ENCODE data around the gene ARIH1. TPM values are rescaled to one million over a fixed set of nuclear protein-coding genes. Genes with fewer than 3 reads are reported as not detected.
A peak's percentile ranks its signal among the peaks of the same experiment; 100 is the strongest.
"Not testable (repeated sequence)": the region's sequence is repeated elsewhere in the genome, so short reads cannot be mapped to it uniquely, and the experiment has no call there.

Gene ARIH1
- total RNA-seq, 4 donors from 2014 or later = 42.6 to 90.0 (median 58.5) TPM

DNA sequence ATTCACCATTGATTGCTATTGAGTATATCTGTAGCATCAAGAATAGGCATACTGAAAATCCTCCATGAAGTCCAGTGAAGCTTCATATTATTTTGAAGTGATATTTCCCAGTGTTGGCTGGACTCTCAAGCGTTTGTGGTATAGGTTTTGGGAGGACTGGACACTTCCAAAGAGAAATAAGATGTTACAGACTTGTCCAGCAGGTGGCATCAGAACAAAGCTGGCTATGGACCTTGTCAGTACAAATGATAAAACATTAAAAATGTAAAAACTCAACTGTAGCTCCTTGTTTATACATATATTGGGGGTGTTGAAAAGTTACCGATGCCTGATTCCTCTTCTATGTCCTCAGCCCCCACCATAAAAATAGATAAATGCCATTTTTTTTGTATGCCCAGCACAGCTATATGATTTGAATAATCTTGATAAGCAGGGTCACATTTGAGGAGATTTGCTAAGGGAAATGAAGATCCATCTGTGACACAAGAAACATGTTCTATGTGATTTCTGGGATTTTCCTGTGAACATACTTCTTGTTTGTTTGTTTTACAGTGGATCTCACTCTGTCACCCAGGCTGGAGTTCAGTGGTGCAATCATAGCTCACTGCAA is 125.8 kb downstream of the ARIH1 start:
- no peak overlapping the region for H3K4me3 ChIP-seq (replicated peaks in 1 of 3)
- DNase-seq = peak; percentile 29 to 50
- H3K4me1 ChIP-seq = no peaks in the 10 kb centered on the region
- no peaks in the 10 kb centered on the region for H3K9me3 ChIP-seq
- no peak overlapping the region for H3K27ac ChIP-seq
- H3K36me3 ChIP-seq = no peaks in the 10 kb centered on the region
- no peaks in the 10 kb centered on the region for H3K27me3 ChIP-seq
- TF ChIP-seq CTCF (IDR thresholded peaks at IDR 0.05) = peak; percentile 29 to 74 (median 65)
- no peak for TF ChIP-seq POLR2A (IDR thresholded peaks at IDR 0.05)
- 3 to 8% methylated on average over 2 of the region's 2 CpGs for WGBS, 2 donors
- intact Hi-C loops (cut with DNase I) = loop anchor here (5.0 kb wide), 1 partner anchor 72 kb away; no protein-coding TSS in a partner anchor

GRCh38 chr15:72604794-72605193 is 130.7 kb downstream of the ARIH1 start:
- no peaks in the 10 kb centered on the region for H3K36me3 ChIP-seq
- H3K27ac ChIP-seq = no peak overlapping the region
- TF ChIP-seq POLR2A (IDR thresholded peaks at IDR 0.05) (no peak), CTCF (IDR thresholded peaks at IDR 0.05) (no peak)
- intact Hi-C loops (cut with DNase I) = loop anchor here (5.0 kb wide), 1 partner anchor 68 kb away; no protein-coding TSS in a partner anchor
- 88 to 93% methylated on average over 4 of the region's 4 CpGs for WGBS, 2 donors
- no peaks in the 10 kb centered on the region for H3K9me3 ChIP-seq
- no peak overlapping the region for H3K4me3 ChIP-seq (replicated peaks in 1 of 3)
- DNase-seq = no peak
- H3K27me3 ChIP-seq = no peaks in the 10 kb centered on the region
- no peaks in the 10 kb centered on the region for H3K4me1 ChIP-seq

DNA sequence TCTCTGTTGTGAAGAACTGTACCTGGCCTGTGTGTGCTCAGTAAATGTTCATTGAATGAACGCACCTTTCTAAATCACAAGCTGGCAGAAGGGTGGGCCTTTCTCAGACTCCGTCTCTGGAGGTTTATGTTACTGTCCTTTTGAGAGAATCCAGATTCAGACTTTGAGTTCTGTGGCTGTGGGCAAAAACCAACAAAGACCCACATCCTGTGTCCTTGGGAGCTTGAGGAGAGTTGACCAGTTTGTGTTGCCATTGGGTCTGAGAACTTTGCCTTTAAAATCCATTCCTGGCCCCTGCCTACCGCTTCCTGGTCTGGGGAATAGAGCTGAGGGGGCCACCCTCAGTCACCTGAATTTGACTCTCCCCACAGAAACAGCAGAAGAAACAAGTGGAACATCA is 134.0 kb downstream of the ARIH1 start:
- H3K36me3 ChIP-seq; DNase-seq; H3K4me3 ChIP-seq (replicated peaks in 1 of 3); H3K27ac ChIP-seq; intact Hi-C loops (cut with DNase I); H3K4me1 ChIP-seq; H3K9me3 ChIP-seq; H3K27me3 ChIP-seq: not testable (repeated sequence)
- WGBS, 2 donors = 93 to 98% methylated on average over 3 of the region's 3 CpGs

- H3K4me3 ChIP-seq (replicated peaks in 1 of 3) = no peak overlapping the region
- 92 to 94% methylated on average over 8 of the region's 8 CpGs for WGBS, 2 donors
Measured at GRCh38 chr15:72609862-72610261, 135.7 kb downstream of the ARIH1 start.

DNA sequence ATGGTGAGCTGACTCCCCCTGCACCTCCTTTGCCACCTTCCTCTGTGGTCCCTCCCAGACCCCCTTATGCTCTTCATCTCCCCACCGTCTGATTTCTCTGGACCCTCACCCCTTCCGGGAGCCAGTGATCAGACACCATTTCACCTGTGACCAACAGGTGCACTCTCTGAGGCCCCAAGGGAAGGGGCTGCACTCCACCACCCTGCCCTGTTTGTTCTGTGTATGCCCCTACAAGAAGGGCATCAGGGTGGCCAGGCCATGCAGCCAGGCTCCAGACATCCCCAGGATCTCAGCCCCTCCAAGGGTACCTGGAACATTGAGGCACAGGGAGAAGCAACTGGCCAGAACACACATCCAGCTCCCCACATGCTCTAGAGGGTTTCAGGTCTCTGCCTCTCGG is 138.2 kb downstream of the ARIH1 start:
- DNase-seq; intact Hi-C loops (cut with DNase I); H3K36me3 ChIP-seq; H3K27ac ChIP-seq; H3K4me3 ChIP-seq (replicated peaks in 1 of 3); H3K9me3 ChIP-seq; H3K27me3 ChIP-seq: not testable (repeated sequence)
- H3K4me1 ChIP-seq = peaks cover 17% of the 10 kb centered on the region in 2 donors
- 94 to 98% methylated on average over 3 of the region's 3 CpGs for WGBS, 2 donors

More at GRCh38 chr15:72609862-72610261, 135.7 kb downstream of the ARIH1 start:
- H3K27ac ChIP-seq = no peak overlapping the region
- DNase-seq = no peak
- H3K4me1 ChIP-seq = peaks cover 5% of the 10 kb centered on the region in 2 donors
- intact Hi-C loops (cut with DNase I) = no loop called here
- H3K9me3 ChIP-seq = no peaks in the 10 kb centered on the region
- H3K27me3 ChIP-seq = no peaks in the 10 kb centered on the region
- TF ChIP-seq CTCF (IDR thresholded peaks at IDR 0.05) = no peak
- no peak for TF ChIP-seq POLR2A (IDR thresholded peaks at IDR 0.05)
- H3K36me3 ChIP-seq = no peaks in the 10 kb centered on the region

DNA sequence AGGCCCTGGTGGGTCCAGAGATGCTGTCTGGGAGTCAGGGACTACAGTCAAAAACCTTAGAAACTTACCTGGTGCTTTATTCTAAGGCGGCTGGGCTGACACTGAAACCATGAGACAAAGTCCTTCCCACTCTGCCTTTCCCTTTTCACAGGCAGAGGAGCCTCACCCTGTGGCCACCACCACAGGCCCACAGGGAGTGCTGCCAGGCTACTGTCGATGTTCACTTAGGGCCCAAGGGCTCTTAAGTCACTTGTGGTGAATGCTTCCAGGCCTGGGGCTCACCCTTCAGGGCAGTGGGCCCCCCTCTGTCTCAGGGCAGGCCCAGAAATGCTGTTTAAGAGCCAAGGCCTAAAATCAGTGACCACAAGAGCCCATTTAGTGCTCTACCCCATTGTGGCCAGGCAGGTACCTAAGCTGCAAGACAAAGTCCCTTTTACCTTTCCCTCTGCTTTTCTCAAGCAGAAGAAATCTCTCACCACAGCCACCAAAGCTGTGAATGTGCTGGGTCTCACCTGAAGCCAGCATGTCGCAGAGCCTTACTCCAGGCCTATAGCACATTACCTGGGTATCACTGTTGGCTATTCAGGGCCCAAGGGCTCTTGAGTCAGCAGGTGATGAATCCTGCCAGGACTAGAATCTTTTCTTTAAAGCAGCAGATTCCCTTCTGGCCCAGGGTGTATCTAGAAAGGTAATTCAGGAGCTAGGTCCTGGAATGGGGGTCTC is 140.8 kb downstream of the ARIH1 start:
- peak; percentile 64 to 69 for DNase-seq
- no peak for TF ChIP-seq CTCF (IDR thresholded peaks at IDR 0.05)
- TF ChIP-seq POLR2A (IDR thresholded peaks at IDR 0.05) = no peak
- peak overlapping the region; percentile 71 to 94 (median 74) for H3K27ac ChIP-seq
- H3K27me3 ChIP-seq = no peaks in the 10 kb centered on the region
- intact Hi-C loops (cut with DNase I) = no loop called here
- no peak overlapping the region for H3K4me3 ChIP-seq (replicated peaks in 1 of 3)
- no peaks in the 10 kb centered on the region for H3K36me3 ChIP-seq
- no peaks in the 10 kb centered on the region for H3K9me3 ChIP-seq
- H3K4me1 ChIP-seq = peaks cover 17% of the 10 kb centered on the region in 2 donors
- 57 to 59% methylated on average over 2 to 3 of the region's 3 CpGs for WGBS, 2 donors

Data from thyroid gland (tissue), 4 donors.